ENCODE results near the gene SPTAN1.
"Not testable (repeated sequence)": the region's sequence is repeated elsewhere in the genome, so short reads cannot be mapped to it uniquely, and the experiment has no call there.

Gene SPTAN1

DNA sequence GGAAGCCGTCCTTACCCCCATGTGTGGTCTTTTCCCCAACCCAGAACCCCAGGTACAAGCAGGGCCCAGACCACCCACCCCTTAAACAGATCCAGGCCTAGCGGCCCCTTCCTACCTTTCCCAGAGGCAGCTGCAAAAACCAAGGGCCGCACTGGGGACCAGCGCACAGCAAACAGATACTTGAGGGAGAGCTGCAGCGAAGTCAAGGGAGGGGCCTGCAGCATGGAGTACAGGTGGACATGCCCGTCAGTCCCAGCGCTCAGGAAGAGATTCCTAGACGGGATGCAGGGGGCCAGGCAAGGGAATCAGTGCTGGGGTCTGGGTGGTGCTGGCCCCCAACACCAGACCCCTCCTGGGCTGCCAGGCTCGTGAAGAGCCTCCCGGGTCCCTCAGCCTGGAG lies 81.7 kb downstream of the SPTAN1 start:
- DNase-seq, result no peak

DNA sequence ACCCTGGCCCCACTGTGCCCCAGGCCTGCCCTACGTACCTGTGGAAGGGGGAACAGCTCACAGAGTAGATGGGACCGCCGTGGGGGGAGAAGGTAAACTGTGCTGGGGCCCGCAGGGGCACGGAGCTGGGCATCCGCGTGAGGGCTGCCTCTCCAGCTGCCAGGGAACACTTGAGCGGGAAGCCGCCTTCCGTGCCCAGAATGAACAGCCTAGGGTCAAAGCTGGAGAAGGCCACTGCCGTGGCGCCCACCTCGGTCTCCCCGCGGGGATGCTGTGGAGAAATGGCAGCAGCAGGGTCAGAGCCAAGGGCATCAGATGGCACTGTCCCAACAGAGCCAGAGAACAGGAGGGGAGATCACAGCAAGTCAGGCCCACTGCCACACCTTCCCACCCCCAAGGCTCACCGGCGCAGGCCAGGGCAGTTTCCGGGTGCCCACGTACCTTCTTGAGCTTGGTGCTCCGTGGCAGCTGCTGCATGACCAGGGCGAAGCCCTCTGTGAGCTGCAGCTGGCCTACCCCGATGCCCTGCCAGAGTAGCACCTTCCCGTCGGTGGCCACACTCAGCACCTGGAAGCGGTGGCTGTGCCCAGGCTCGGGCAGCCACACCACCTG lies 82.4 kb downstream of the SPTAN1 start:
- no peak for DNase-seq

DNA sequence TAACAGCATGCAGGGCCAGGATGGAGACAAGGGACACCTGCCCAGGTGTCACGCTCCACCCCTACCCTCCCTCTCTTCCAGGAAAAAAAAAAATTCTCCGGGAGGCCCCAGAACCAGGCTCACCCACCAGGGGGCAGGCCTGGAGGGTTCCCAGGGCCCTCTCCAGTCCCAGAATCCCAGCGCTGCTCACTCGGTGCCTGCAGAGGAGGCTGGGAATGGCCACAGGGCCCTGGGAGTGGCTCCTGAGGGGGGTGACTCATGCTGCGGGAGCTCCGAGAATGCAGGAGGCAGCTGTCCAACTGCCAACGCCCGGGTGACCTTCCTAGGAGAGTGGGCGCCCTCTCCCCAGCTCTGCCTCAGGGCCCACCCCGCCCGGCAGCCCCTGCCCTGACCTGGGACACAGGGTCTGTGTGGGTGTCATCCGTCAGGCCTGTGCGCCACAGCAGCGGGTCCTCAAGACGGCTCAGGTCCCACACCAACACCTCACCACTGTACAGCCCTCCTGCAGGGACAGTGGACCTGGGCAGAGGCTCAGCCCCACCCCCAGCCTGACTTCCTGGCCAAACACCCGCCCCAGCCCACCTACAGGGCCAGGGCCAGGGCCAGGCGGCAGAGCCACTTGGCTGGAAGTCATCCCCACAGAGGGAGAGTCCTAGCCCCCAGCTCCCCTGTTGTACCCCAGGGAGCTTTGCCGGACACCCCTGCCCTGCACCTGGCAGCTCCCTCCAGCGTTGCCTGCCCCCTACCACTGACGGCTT lies 83.1 kb downstream of the SPTAN1 start:
- no peak for DNase-seq

DNA sequence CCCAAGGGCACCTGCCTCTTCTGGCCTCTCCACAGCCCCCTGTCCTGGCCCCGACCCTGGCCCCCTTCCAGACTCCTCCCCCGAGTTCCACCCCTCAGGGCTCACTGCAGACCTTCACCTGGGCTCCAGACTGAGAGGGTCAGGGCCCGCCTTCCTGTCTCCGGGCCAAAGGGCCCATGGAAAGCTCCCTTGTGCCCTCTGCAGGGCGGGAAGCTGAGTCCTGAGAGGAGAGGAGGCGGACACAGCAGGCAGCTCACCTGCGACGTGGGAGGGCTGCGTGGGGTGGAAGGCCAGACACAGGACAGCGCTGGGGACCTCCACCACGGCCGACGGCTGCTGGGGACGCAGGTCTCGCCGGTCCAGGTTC lies 83.6 kb downstream of the SPTAN1 start:
- no peak for DNase-seq

DNA sequence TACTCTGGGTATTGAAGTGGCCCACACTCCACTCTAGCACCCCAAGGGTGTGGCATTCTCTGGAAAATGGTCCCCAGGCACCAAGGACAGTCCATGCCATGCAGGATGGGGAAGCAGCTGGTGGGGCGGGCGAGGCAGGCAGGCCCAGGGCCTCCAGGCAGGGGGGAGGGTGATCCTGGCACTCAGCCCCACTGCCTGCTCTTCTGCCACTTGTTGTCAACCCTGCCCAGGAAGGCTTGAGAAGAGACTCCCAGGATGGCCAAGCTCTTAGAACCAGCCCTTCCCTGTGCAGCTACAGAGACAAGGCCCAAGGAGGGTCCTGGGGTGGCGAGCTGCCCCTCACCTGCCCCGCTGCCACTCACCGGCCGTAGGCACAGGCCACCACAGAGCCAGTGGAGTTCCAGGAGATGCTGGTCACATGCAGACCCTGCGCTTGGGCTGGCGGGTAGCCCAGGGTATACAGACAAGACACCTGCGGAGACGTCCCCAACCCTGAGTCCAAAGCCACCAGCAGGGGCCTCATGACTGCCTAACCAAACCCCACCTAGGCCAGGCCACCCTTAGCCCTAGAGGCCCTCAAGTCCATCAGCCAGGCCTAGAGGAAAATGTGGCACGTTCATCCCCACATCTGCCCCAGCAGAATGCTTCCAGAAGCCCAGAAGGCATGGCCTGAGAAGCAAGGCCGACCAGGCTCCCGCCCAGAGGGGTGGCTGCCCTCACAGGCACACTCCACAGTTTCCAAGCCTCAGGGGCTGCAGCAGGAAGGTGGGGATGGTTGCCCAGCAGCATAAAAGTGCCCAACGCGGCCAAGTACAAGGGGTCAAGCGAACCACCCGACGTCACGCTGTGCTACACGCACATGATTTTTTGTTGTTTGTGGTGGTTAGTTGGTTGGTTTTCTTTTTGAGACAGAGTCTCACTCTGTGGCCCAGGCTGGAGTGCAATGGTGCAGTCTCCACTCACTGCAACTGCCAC lies 84.5 kb downstream of the SPTAN1 start:
- no peak for DNase-seq

DNA sequence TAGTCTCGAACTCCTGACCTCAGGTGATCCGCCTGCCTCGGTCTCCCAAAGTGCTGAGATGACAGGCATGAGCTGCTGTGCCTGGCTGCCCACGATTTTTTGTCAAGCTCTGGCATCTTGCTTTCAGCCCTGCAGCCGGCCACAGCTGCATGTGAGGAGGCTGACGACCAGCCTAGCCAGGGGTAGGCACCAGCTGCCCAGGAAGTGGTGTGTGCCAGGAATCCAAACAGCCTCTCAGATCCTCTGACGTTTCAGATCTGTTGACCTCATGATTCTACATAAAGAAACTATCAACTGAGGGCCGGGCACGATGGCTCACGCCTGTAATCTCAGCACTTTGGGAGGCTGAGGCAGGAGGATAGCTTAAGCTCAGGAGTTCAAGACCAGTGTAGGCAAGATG lies 85.3 kb downstream of the SPTAN1 start:
- DNase-seq, result no peak

DNA sequence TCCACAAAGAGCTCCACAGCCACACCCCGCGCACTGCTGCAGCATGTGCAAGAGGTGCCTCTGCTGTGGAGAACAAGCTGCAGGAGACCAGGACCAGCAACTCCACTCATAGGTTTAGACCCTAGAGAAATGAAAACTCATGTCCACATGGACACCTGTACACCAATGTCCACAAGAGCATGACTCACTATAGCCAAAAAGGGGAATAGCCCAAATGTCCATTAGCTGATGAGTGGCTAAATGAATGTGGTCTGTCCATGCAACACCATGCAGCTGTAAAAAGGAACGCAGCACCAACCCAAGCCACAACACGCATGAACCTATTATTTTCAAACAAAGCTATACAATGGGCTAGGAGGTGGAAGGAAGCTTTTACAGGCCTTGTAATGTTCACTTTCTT lies 86.2 kb downstream of the SPTAN1 start:
- DNase-seq, result no peak

DNA sequence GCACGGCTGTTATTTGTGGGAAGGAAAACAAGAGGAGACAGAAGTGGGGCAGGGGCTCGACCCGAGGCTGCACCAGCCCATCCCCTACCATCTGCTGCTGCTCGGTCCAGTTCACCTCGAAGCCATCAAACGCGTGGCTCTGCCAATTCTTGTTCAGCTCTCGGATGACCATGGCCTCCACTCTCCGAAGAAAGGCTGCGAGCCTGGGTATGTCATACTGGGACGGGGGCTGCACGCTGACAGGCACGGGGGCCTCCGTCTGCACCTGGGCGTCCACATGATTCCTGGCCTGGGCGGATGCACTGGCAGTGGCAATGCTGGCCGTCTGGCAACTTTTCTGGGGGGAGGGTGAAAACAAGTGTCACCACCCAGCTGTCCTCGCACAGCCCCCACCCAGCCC lies 88.2 kb downstream of the SPTAN1 start:
- no peak for DNase-seq

DNA sequence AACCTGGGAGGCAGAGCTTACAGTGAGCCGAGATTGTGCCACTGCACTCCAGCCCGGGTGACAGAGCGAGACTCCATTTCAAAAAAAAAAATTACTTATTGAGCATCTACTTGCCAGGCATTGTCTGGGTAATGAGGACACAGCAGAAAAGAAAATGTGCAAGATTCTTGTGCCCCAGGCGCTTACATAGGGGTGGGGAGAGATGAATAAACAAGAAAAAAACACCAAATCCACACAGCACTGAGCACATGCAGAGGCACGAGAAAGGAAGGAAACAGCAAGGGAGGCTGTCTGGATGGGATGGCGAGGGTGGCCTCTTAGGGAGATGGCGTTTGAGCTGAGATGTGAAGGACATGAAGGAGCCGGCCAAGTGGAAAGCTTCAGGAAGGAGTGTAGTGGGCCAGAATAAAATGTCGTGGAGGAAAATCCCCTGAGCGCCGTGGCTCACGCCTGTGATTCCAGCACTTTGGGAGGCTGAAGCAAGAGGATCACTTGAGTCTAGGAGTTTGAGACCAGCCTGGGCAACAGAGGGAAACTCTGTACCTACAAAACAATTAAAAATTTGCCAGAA lies 90.4 kb downstream of the SPTAN1 start:
- DNase-seq, result no peak

DNA sequence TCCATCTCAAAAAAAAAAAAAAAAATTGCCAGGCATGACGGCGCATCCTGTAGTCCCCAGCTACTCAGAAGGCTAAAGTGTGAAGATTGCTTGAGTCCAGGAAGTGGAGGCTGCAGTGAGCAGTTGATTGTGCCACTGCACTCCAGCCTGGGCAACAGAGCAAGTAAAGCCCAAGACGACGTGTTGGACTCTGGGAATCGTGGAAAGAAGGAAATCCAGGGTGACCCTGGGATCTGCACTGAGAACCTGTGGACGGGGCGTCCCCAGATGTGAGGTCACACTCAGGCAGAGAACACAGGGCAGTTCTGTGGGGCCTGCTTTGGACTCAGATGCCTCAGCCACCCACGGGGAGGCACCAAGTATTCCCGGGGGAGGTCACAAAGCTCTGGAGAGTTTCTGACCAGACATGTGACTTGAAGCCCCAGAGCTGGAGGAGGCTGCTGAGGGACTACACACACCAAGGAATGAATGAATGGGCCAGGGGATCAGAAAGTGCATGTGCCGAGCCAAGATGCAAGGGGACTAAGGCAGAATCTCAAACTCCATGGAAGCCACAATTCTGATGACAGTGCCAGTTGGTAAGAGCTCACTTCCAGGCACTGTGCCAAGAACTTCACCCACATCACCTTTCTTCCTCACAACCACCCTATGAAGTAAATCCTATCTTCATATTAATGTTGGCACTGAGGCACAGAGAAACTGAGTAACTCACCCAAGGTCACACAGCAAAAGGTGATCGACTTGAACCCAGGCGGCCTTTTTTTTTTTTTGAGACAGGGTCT lies 91.3 kb downstream of the SPTAN1 start:
- DNase-seq, result no peak

DNA sequence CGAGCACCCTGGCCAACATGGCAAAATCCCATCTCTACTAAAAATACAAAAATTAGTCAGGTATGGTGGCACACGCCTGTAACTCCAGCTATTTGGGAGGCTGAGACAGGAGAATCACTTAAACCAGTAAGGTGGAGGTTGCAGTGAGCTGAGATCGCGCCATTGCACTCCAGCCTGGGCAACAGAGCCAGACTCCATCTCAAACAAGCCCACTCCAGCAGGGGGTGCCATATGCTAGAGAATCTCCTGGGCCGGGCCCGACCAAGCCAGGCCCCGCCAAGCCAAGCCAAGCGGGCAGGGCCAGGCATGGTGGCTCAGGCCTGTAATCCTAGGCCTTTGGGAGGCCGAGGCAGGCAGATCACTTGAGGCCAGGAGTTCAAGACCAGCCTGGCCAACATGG lies 95.8 kb downstream of the SPTAN1 start:
- peak; percentile 86 for DNase-seq

DNA sequence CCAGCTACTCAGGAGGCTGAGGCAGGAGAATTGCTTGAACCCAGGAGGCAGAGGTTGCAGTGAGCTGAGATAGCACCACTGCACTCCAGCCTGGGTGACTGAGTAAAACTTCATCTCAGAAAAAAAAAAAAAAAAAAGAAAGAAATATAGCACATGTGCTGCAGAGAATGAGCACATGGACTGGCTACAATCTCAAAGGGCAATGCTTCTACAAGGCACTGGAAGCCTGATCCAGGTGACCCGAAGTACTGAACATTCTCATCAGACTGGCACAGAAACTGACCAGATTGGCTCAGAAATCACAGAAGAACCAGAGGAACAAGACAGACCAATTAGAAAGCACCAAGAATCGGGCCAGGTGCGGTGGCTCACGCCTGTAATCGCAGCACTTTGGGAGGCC lies 99.4 kb downstream of the SPTAN1 start:
- no peak for DNase-seq

DNA sequence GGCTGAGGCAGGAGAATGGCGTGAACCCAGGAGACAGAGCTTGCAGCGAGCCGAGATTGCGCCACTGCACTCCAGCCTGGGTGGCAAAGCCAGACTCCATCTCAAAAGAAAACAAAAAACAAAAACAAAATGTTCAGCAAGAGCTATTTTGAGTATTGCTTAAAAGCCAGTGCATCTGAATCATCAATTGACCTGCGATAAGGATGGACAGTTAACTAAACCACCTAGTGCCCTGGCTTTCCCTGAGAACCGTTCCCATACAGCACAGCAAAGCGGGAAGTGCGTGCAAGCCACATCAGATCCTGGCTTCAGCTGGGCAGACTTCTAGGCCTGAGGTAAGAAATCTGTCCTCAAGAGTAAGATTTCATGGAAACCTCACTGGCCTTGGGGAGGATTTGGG lies 101.5 kb downstream of the SPTAN1 start:
- DNase-seq, result no peak

DNA sequence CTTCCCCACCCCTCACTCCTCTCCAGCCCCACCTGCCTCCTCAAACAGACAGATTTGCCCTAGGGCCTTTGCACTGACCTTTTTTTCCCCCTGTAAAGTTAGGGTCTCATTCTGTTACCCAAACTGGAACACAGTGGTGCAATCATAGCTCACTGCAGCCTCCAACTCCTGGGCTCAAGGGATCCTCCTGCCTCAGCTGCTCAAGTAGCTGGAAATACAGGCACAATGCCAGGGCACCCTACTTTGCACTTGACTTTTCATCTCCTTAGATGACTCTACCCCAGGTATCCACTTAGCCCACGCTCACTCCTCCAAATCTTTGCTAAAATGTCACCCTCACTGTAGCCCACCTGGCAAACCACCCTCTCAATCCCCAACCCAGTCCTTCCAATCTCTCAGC lies 102.1 kb downstream of the SPTAN1 start:
- DNase-seq, result no peak

DNA sequence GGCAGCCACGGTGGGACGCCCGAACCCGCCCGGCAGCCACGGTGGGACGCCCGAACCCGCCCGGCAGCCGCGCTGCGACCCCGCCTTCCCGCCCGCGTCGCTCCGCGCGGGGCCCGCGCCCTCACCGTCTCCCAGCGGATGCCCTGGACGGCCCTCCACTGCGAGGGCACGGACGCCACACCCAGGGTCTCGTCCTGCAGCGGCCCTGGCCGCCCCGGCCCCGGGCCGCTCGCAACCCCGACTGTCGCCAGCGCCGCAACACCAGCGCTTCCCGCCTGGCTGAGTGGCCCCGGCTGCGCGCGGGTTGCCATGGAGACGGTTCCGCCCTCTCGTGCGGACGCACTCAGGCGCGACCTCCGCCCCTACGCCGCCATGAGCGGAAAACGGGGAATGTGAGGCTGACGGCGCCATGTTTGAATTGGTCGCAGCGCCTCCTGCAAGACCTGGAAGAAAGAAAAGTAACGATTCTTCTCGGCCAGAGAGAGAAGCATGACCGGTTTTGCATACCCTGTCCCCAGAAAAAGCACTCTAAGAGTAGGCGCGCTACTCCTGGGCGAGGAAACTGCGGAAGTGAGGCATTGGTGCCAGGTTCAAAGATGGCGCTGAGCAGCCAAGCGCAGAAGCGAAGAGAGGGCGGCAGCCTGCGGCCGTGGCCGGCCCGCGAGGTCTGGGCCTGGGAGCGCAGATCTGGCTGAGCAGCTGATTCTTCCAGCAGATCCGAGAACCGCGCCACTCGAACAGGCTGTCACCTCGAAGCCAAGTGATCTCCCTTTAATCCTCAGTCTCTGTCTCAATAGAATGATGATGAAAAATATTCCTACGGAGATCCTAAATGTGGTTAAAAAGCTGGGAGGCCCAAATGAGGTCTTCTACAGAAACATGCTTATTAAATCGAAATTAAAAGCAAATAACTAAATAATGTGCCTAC lies 104.3 kb downstream of the SPTAN1 start, which contains the start of gene DYNC2I2:
Gene DYNC2I2 (minus strand): TSS at position 432 of the 928 bp plus-strand sequence. CDS start 121 bp downstream, at position 311.
- peak; percentile 97 for DNase-seq

DNA sequence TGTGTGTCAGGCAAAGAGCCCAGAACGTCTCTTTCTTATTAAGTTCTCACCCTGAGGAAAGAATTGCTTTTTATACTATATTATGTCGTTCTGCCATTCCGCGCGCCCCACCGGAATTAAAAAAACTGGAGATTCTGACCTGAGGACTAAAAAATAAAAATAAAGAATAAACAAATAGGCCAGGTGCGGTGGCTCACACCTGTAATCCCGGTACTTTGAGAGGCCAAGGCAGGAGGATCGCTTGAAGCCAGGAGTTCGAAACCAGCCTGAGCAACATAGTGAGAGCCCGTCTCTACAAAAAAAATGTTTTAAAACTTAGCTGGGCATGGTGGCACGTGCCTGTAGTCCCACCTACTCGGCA lies 104.9 kb downstream of the SPTAN1 start:
- no peak for DNase-seq

DNA sequence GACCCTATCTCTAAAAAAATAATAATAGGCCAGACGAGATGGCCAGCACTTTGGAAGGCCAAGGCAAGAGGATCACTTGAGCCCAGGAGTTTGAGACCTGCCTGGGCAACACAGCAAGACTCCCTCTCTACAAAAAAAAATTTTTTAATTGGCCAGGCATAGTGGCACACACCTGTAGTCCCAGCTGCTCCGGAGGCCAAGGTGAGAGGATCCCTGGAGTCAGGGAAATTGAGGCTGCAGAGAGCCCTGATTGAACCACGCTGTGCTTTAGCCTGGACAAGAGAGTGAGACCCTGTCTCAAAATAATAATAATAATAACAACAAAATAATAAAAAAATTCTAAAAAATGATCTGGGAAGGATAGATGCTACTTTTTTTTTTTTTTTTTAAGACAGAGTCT lies 105.4 kb downstream of the SPTAN1 start:
- DNase-seq, result no peak

DNA sequence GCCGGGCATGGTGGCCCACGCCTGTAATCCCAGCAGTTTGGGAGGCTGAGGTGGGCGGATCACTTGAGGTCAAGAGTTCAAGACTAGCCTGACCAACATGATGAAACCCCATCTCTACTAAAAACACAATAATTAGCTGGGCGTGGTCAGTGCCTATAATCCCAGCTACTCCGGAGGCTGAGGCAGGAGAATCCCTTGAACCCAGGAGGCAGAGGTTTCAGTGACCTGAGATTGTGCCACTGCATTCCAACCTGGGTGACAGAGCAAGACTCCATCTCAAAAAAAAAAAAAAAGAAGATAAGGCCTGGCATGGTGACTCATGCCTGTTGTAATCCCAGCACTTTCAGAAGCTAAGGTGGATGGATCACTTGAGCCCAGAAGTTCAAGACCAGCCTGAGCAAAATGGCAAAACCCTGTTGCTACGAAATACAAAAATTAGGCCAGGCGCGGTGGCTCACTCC lies 114.1 kb downstream of the SPTAN1 start:
- not testable (repeated sequence) for DNase-seq

DNA sequence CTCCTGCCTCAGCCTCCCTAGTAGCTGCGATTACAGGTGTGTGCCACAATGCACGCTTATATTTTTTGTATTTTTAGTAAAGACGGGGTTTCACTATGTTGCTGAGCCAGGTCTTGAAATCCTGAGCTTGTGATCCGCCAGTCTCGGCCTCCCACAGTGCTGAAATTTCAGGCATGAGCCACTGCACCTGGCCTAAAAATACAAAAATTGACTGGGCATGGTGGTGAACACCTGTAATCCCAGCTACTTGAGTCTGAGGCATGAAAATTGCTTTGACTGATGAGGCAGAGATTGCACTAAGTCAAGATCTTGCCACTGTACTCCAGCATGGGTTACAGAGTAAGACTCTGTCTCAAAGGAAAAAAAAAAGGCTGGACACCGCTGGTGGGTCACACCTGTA lies 117.4 kb downstream of the SPTAN1 start:
- DNase-seq, result no peak

DNA sequence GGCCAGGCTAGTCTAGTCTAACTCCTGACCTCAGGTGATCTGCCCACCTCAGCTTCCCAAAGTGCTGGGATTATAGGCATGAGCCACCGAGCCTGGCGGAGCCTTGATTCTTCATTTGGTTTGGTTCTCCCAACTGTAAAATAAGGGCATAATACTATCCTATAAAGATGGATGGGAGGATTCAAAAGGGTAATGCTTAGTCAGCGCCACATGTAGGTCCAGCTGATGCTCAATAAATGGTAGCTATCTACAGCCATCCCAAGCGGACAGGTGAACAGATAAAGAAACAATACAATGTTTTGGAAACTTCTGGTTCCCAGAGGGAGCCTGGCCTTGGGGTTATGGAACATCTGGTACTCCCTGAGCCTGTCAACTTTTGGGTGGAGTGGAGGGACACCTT lies 123.0 kb downstream of the SPTAN1 start:
- DNase-seq, result no peak

DNA sequence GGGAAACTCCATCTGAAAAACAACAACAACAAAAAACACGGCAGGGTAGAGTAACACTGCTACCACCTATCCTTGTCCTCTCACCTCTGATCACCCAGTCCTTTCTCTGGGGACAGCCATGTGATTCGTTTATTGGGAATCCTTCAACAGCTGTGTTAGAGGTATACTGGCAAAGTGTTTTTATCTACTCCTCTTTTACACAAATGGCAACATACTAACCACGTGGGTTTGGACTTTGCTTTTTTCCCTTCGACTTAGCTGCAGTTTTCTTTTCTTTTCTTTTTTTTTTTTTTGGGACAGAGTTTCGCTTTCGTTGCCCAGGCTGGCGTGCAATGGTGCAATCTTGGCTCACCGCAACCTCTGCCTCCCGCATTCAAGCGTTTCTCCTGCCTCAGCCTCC lies 125.4 kb downstream of the SPTAN1 start:
- no peak for DNase-seq

All from activated CD8-positive, alpha-beta memory T cell treated with anti-CD3 and anti-CD28 coated beads for 24 hours (primary cell).